D341Med (cell line): Measurements from ENCODE around the gene PTOV1.

Source experiments
- DNase-seq: peaks from one replicate; pipeline ENCODE4 v3.0.0; 2012; ENCODE audit warnings: low spot score

Gene PTOV1

DNA sequence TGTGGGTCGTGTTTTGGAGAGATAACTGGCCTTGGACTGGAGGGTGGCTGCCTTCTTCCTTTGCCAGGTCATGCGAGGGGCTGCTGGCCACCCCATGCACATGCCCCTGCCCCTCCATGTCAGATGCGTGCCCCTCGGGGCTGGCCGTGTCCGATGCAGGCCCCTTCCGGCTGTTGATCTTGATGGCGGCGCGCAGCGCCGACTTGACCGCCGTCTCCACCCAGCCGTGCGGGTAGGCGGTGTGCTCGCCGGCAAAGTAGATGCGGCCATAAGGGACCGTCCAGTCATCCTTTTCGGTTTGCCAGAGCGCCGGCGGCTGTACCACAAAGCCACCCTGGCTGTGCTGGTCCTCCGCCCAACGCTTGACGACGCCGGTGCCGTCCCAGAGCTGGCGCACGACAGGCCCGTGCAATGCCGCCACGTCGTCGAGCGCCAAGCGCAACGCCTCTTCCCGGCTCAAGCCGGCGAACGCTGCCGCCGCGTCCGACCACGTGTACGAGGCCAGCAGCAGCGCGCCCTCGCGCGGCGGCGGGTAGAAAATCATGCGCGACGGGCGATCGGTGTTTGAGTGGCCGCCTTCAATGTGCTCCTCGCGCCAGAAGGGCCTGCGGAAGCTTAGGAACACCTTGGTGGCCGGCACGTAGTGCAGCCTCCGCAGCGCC is 38.9 kb downstream of the PTOV1 start:
- DNase-seq, result peak; percentile 34

DNA sequence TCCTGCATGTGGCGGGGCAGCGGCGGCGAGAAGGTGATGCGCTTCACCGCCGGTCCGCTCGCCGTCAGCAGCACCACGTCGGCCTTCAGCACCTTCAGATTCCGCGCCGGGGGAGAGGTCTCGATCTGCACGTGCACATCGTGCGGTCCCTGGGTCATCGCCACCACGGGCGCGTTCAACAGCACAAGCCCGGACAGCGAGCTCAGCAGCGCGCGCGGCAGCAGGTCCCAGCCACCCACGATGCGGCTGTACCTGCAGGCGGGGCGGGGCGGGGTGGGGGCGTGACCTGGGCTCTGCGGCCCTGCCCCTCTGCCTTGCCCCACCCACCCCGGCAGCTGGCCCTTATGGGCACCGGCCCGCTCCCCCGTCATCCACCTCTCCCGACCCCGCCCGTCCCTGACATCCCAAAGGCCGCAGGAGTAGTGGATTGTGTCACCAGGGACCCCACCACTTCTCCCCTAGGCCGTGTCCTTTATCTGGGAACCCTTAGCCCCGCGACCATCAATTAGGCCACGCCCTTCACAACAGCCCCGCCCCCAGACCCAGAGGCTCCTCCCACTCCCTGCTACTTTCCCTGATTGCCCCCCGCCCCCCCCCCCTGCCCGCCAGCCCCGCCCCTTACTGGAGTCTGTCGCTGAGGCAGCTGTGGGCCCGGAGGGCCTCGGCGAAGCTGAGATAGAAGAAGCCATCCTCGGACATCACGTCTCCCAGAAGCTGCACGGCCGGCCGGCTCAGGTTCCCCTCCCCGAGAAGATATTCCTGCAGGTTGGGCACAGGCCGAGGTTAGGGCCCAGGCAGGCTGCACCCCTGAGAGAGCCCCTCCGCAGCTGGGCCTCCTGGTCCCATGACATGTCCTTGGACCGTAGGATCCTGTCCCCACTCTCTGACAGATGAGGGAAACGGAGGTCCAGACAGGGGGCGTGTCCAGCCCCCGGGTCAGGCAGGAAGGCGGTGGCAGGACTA is 39.7 kb downstream of the PTOV1 start:
- peak; percentile 56 for DNase-seq

- no peak for DNase-seq
Observed at GRCh38 chr19:49891393-49891792, 40.4 kb downstream of the PTOV1 start.

DNA sequence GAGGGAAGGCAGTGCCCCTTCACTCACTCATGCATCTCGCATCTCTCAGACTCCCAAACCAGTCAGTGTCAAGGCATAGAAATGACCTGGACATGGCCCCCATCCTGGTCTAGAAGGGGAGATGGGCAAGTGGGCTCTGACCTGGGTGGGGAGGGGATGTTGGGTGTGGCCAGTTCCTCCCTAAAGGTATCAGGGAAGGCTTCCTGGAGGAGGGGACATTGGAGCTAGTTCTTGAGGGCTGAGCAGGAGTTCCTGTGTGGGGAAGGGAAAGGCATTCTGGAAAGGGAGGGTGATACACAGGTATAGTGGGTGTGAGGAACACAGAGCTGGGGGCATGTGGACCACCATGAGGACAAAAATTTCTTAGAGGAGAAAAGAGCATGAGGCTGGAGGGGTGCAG is 41.8 kb downstream of the PTOV1 start:
- no peak for DNase-seq

- DNase-seq, result no peak
Observed at GRCh38 chr19:49894011-49894664, 43.2 kb downstream of the PTOV1 start.

DNA sequence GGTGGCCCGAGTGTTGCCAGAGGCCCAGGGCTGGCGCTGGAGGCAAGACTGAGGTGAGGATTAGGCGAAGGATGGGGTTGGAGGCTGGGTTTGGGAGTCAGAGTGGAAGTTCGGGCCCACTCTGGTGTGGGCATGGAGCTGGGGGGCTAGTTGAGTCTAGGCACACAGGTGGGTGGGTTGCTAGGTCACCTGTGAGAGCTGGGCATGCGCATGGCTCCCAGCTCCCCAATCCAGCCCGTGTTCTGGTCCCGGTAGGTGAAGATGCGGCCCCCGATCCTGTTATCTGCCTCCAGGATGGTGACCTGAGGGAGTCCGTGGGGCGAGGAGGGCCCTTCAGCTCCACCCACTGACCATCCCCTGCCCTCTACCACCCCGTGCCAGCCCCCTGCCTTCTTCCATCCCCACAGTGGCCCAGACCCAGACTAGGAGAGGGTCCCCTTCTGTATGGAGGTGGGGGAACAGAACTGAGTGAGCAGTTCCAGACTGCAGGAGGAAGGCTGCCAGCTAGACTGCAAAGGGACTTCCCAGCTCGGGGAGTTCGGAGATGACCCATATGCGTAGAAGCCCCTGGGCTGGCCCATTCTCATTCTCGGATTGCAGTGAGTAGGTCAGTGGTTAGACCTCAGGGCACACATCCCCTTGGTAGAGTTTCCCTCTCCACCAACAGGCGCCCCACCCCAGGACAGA is 44.1 kb downstream of the PTOV1 start:
- DNase-seq, result no peak

GRCh38 chr19:49895566-49896297 is 44.8 kb downstream of the PTOV1 start:
- DNase-seq, result peak; percentile 37

DNA sequence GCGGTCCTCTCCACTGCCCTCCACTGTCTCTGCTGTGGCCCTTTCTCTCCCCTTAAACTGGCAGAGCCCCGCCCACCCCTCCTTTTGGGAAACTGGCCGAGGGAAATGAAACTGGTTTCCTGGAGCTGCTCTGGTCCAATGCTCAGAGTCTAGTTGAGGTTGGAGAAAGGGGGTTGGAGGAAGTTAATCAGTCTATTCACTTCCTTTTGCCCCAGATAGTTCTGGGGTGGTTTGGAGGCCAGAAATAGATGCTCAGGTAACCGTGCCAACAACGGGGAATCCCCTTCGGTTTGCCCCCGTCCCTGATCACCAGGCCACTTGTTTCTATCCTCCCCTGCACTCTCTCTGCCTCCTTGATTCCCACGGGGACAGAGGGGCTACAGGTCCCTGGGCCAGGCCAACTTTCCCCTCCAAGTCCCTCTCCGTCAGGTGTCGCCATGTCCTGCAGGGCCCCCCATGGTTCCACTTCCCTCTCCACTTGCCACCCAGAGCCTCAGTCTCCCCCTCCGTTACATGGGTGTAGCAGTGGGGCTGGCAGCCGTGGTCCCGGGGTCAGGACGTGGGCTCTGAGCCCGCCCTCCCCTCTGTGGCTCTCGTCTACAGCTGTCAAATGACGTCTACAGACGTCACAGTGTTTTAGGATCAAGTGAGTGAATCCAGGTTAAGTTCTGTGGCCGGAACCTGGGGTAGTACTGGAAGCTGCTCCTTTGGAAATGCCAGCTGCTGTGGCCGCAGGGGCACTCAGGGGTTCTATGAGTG is 46.1 kb downstream of the PTOV1 start, which contains the start of gene IL4I1:
IL4I1 (minus strand) TSS at position 25 of the 759 bp plus-strand sequence. CDS start 727 bp downstream, outside the sequence.
- DNase-seq, result no peak

- no peak for DNase-seq
Observed at GRCh38 chr19:49904136-49904535, 53.2 kb downstream of the PTOV1 start.

DNA sequence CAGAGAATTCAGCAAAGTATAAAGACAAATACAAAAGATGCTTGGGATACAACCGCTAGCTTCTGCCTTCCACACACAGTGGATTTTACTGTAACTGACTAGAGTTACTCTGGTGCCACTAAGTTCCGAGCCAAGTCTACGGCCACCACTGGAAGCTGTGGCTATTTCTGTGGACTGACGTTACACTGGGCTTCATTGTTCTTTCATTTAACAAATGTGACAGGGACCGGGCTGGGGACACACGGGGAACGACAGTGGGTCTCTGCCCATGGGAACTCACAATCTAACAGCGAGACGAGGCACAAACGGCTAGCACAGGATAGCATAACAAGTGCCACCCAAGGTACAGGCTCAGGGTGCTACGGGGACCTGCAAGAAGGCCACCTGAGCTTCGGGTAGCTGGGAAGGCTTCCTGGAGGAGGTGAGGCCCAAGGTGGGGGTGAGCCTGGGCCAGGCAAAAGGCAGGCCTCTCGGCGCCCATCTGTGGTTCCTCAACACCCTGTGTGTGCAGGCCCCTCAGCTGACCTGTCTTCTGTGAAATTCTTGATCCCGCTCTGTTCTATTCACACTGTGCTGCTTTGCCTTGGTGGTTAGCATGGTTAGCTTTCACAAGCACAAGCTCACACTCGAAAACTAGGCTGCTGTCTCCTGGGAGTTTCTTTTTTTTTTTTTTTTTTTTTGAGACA is 56.1 kb downstream of the PTOV1 start:
- no peak for DNase-seq

DNA sequence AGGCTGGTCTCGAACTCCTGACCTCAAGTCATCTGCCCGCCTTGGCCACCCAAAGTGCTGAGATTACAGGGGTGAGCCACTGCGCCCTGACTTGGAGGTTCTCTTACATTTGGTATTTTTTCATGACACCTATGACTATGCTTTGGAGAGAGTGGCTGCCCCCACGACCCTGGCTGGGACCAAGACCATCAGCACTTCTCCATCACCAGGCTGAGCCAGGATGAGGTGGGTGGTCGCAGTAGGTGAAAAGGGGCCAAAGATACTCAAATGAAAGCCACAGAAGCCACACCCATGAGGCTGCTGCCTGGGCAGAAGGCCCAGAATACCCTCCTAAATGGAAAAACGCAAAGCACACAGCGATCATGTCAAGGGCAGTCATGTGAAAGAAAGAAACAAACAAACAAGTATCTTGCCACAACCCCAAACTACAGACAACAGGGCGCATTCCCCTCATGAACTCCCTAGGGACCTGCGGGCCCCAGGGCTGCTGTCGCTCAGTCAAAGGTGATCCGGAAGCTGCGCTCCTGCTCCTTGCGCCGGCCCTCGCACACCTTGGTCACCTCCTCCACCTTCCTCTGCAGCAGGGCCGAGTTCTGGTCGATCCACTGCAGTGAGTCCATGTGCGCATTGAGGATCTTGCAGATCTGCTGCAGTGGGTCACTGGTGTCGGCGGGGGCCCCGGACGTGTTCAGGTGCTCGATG is 56.9 kb downstream of the PTOV1 start:
- no peak for DNase-seq

GRCh38 chr19:49908480-49909420 is 57.8 kb downstream of the PTOV1 start:
- no peak for DNase-seq

DNA sequence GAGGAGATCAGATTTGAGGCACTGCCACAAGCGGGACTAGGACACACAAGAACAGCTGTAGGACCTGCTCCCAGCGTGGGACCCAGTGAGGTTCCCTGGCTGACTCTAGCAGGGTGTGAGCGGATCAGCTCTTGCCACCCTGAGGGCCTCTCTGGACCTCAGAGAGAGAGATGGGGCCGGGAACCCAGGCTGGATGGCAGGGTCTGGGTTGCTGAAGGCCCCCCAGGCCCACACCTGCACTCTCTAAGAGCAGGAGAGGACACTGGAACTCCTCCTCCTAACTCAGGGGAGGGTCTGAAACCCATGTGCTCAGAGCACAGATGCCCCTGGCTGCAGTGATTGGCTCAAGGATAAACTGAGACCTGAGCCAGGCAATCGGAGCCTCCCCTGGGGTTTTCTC is 59.2 kb downstream of the PTOV1 start:
- no peak for DNase-seq
